ENCODE results near the gene MYCL.

DNA sequence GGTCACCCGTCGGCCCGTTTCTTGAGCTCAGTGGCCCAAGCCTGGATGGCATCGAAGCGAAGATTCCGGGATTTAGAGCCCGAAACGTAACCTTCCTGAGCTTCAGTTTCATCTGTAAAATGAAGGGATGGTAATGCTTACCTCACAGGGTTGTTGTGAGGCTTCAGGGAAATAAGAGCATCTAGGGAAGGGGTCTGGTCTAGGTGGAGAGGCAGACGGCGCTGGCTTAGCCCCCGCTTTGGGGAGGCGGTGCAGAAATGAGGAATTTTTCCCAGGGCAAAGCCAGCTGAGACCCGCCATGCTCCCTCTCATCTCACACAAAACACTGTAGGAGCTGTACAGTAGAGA lies 717 bp upstream of the MYCL start:
- TF ChIP-seq, protein P1, sequence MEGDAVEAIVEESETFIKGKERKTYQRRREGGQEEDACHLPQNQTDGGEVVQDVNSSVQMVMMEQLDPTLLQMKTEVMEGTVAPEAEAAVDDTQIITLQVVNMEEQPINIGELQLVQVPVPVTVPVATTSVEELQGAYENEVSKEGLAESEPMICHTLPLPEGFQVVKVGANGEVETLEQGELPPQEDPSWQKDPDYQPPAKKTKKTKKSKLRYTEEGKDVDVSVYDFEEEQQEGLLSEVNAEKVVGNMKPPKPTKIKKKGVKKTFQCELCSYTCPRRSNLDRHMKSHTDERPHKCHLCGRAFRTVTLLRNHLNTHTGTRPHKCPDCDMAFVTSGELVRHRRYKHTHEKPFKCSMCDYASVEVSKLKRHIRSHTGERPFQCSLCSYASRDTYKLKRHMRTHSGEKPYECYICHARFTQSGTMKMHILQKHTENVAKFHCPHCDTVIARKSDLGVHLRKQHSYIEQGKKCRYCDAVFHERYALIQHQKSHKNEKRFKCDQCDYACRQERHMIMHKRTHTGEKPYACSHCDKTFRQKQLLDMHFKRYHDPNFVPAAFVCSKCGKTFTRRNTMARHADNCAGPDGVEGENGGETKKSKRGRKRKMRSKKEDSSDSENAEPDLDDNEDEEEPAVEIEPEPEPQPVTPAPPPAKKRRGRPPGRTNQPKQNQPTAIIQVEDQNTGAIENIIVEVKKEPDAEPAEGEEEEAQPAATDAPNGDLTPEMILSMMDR (IDR thresholded peaks at IDR 0.05; ENCODE audit: insufficient read depth, low read length, poor library complexity, severe bottlenecking), result no peak
- TF ChIP-seq EZH2phosphoT487 (conservative IDR thresholded peaks at IDR 0.05; ENCODE audit: low read length), result no peak

All from SU-DHL-6 (cell line).